A549 (cell line): ENCODE results near the gene FRRS1L. TPM values are rescaled to one million over a fixed set of nuclear protein-coding genes. Genes with fewer than 3 reads are reported as not detected.

Experiments used
- ATAC-seq, 2 experiments: fragments of 200-7000 bp in 1 of 2; fragments of >200 bp in 1 of 2; cut with Nextera tagmentation in 1 of 2; cut with Tn5 transposase in 1 of 2; 3 replicates each; pipeline versions ENCODE4 v1.8.0 to v1.9.1; 2018 to 2020; ENCODE audit warnings: mild to moderate bottlenecking in 1 of 2, moderate library complexity in 1 of 2
- CTCF ChIA-PET: fragments of 300-600 bp; sonication (Branson Sonifier 250); formaldehyde crosslinking; extraction: SDS; loops from one replicate; lab custom pipeline; 2021; ENCODE audit warnings: antibody characterized with exemption, inconsistent platforms; lab: Yijun Ruan, JAX
- POLR2A ChIA-PET: fragments of 350-600 bp; formaldehyde crosslinking; extraction: SDS; loops from one replicate; lab custom pipeline; 2021; ENCODE audit warnings: antibody characterized with exemption, inconsistent platforms; lab: Yijun Ruan, JAX
- DNase-seq, 2 experiments: peaks; one replicate each; pipeline versions ENCODE4 v3.0.0 to v3.0.0-alpha.2; 2011 to 2016; ENCODE audit warnings: low read depth in 1 of 2, low spot score in 1 of 2
- FAIRE-seq: peaks from 2 replicates; lab custom pipeline; 2011; peaks lifted over from hg19 to GRCh38; lab: Jason Lieb, UNC
- H3K27ac ChIP-seq, 2 experiments: fragments of >200 bp; sonication (Bioruptor Twin); formaldehyde crosslinking; 3 replicates each; pipeline ENCODE4 v1.5.1; 2016 to 2017
- H3K4me1 ChIP-seq: fragments of >200 bp; sonication (Bioruptor Twin); formaldehyde crosslinking; 3 replicates; pipeline ENCODE4 v1.6.1; 2016
- H3K4me2 ChIP-seq: fragments of >200 bp; sonication (Bioruptor Twin); formaldehyde crosslinking; 3 replicates; pipeline ENCODE4 v1.6.1; 2016
- H3K4me3 ChIP-seq: fragments of >200 bp; sonication (Bioruptor Twin); formaldehyde crosslinking; 3 replicates; pipeline ENCODE4 v1.5.1; 2016
- H3K9me3 ChIP-seq: fragments of >200 bp; sonication (Bioruptor Twin); formaldehyde crosslinking; 3 replicates; pipeline ENCODE4 v1.6.1; 2016
- BHLHE40 ChIP-seq: IDR thresholded peaks from 2 replicates; pipeline ENCODE4 v1.6.1; 2012; ENCODE audit warnings: low read depth, low read length, inconsistent platforms
- CEBPB ChIP-seq, 2 experiments: fragments of >200 bp in 1 of 2; sonication (Bioruptor Twin) in 1 of 2; formaldehyde crosslinking in 1 of 2; IDR thresholded peaks; 2 replicates each; pipeline ENCODE4 v1.6.1; 2012 to 2016
- ESRRA ChIP-seq: fragments of 150-350 bp; IDR thresholded peaks from 2 replicates; pipeline ENCODE4 v1.6.1; 2014; ENCODE audit warnings: mild to moderate bottlenecking, low read length, borderline replicate concordance
- FOSB ChIP-seq: fragments of 250-450 bp; sonication (Bioruptor Pico); IDR thresholded peaks from 2 replicates; pipeline ENCODE4 v1.5.0; 2020; ENCODE audit warnings: mild to moderate bottlenecking, moderate library complexity
- FOSL2 ChIP-seq, 2 experiments: fragments of 450-650 bp in 1 of 2; fragments of >200 bp in 1 of 2; sonication (Bioruptor Twin) in 1 of 2; formaldehyde crosslinking; IDR thresholded peaks; 2 replicates each; pipeline versions ENCODE4 v1.5.0 to v1.6.1; 2016 to 2020; ENCODE audit warnings: mild to moderate bottlenecking in 1 of 2, moderate library complexity in 1 of 2
- FOXS1 ChIP-seq: fragments of 250-450 bp; sonication (Bioruptor Pico); IDR thresholded peaks from 2 replicates; pipeline ENCODE4 v1.5.0; 2020; ENCODE audit warnings: mild to moderate bottlenecking, moderate library complexity
- GATA3 ChIP-seq: IDR thresholded peaks from 2 replicates; pipeline ENCODE4 v1.6.1; 2012; ENCODE audit warnings: borderline replicate concordance
- HEYL ChIP-seq: fragments of 250-450 bp; sonication (Bioruptor Pico); IDR thresholded peaks from 2 replicates; pipeline ENCODE4 v1.8.0; 2021; ENCODE audit warnings: mild to moderate bottlenecking, moderate library complexity
- HMGXB4 ChIP-seq: fragments of 250-450 bp; sonication (Bioruptor Pico); IDR thresholded peaks from 2 replicates; pipeline ENCODE4 v1.5.0; 2021; ENCODE audit warnings: mild to moderate bottlenecking, moderate library complexity, borderline replicate concordance
- JUN ChIP-seq, 2 experiments: fragments of >200 bp; sonication (Bioruptor Twin); formaldehyde crosslinking; IDR thresholded peaks; 2 replicates in 1 of 2; 3 replicates in 1 of 2; pipeline ENCODE4 v1.6.1; 2016 to 2017
- NFE2L2 ChIP-seq: fragments of 150-350 bp; conservative IDR thresholded peaks from 2 replicates; pipeline ENCODE4 v1.6.1; 2014; ENCODE audit warnings: low read length
- NPAS2 ChIP-seq: fragments of 250-450 bp; sonication (Bioruptor Pico); IDR thresholded peaks from 2 replicates; pipeline ENCODE4 v1.8.0; 2022; ENCODE audit warnings: mild to moderate bottlenecking, moderate library complexity, borderline replicate concordance
- PBX3 ChIP-seq: IDR thresholded peaks from 2 replicates; pipeline ENCODE4 v1.6.1; 2012
- POLR2A ChIP-seq: IDR thresholded peaks from 2 replicates; pipeline ENCODE4 v1.6.1; 2012; ENCODE audit warnings: mild to moderate bottlenecking, low read length
- RAD21 ChIP-seq, 2 experiments: fragments of >200 bp in 1 of 2; sonication (Bioruptor Twin) in 1 of 2; formaldehyde crosslinking in 1 of 2; IDR thresholded peaks in 1 of 2; conservative IDR thresholded peaks in 1 of 2; 2 replicates in 1 of 2; 3 replicates in 1 of 2; pipeline ENCODE4 v1.6.1; 2012 to 2018; ENCODE audit warnings: inconsistent platforms in 1 of 2
- REST ChIP-seq: fragments of 200-600 bp; sonication (generic); IDR thresholded peaks from 2 replicates; pipeline ENCODE4 v1.6.1; 2016; ENCODE audit warnings: antibody characterized with exemption, mild to moderate bottlenecking, moderate library complexity
- RNF2 ChIP-seq: fragments of 200-600 bp; sonication (generic); IDR thresholded peaks from 2 replicates; pipeline ENCODE4 v1.6.1; 2016; ENCODE audit warnings: low read depth, mild to moderate bottlenecking, antibody characterized with exemption, moderate library complexity, borderline replicate concordance
- SMC3 ChIP-seq: fragments of >200 bp; sonication (Bioruptor Twin); formaldehyde crosslinking; IDR thresholded peaks from 3 replicates; pipeline ENCODE4 v1.6.1; 2018; ENCODE audit warnings: inconsistent platforms
- TFCP2L1 ChIP-seq: fragments of 250-450 bp; sonication (Bioruptor Pico); IDR thresholded peaks from 2 replicates; pipeline ENCODE4 v1.5.0; 2021; ENCODE audit warnings: mild to moderate bottlenecking
- TP53 ChIP-seq: fragments of 250-450 bp; sonication (Bioruptor Pico); IDR thresholded peaks from 2 replicates; pipeline ENCODE4 v1.5.0; 2021; ENCODE audit warnings: mild to moderate bottlenecking, moderate library complexity
- ZC3H11A ChIP-seq: fragments of 450-650 bp; IDR thresholded peaks from 2 replicates; pipeline ENCODE4 v1.6.1; 2014; ENCODE audit warnings: antibody characterized with exemption, mild to moderate bottlenecking
- ZFP36 ChIP-seq: fragments of 450-650 bp; IDR thresholded peaks from 2 replicates; pipeline ENCODE4 v1.6.1; 2014; ENCODE audit warnings: borderline replicate concordance; ENCODE audit not compliant: partially characterized antibody
- WGBS: methylation state at CpG from one replicate; pipeline ENCODE4 v1.1.6; 2017; ENCODE audit errors: missing lambda C conversion rate; 5-methylcytosine and 5-hydroxymethylcytosine counted together
- polyA plus RNA-seq, 4 experiments: library from polyadenylated mRNA; depleted of rRNA in 3 of 4; stranded (reverse); fragments of >200 nt; fragmentation: RNase III in 1 of 4; extraction: RNeasy Plus Mini Kit Qiagen cat#74134 plus additional on column Dnase treatment in 1 of 4; gene quantifications; 2 replicates in 3 of 4; 3 replicates in 1 of 4; pipeline ENCODE4 v1.2.3, GENCODE V29; 2011 to 2017
- TF ChIP-seq, protein P1 (sequence below): fragments of >200 bp; sonication (Bioruptor Twin); formaldehyde crosslinking; IDR thresholded peaks from 2 replicates; pipeline ENCODE4 v1.6.1; 2016
- TF ChIP-seq, protein P2 (sequence below): fragments of 250-450 bp; sonication (Bioruptor Pico); IDR thresholded peaks from 2 replicates; pipeline ENCODE4 v1.5.0; 2020; ENCODE audit warnings: low read depth, mild to moderate bottlenecking, moderate library complexity

Gene FRRS1L
- polyA plus RNA-seq, 2 of the 4 experiments (the other 2 are of a cell fraction) = 0.54 to 1.5 TPM

GRCh38 chr9:109172935-109173334, 5.9 kb upstream of the FRRS1L start:
- ChIA-PET CTCF (interaction anchor here (0.6 to 5.0 kb wide), 3 partner anchors 10 to 191 kb away, joined by 3 to 27 read pairs (median 4); no protein-coding TSS in a partner anchor), POLR2A (no interaction called here)
- 3% methylated on average over 1 of the region's 1 CpG for WGBS
- H3K27ac ChIP-seq = no peak overlapping the region
- ATAC-seq (no peak), FAIRE-seq (no peak), DNase-seq (no peak)
- H3K4me2 ChIP-seq = no peak overlapping the region
- no peaks in the 10 kb centered on the region for H3K9me3 ChIP-seq
- H3K4me3 ChIP-seq = no peak overlapping the region
- no peak for TF ChIP-seq FOSL2 (IDR thresholded peaks at IDR 0.05)
- TF ChIP-seq FOSL2 (CRISPR knock-in tag; IDR thresholded peaks at IDR 0.05) = no peak
- no peak for TF ChIP-seq ZC3H11A
- no peak for TF ChIP-seq POLR2A
- TF ChIP-seq HEYL = no peak
- TF ChIP-seq REST = no peak
- no peak for TF ChIP-seq HMGXB4 (CRISPR knock-in tag)
- no peak for TF ChIP-seq TP53 (CRISPR knock-in tag)
- no peak for TF ChIP-seq FOSB (CRISPR knock-in tag)
- no peak for TF ChIP-seq RAD21 (conservative IDR thresholded peaks at IDR 0.05 in 1 of 2, IDR thresholded peaks at IDR 0.05 in 1 of 2)
- no peak for TF ChIP-seq TFCP2L1 (CRISPR knock-in tag)
- no peak for TF ChIP-seq GATA3
- TF ChIP-seq, protein P1, sequence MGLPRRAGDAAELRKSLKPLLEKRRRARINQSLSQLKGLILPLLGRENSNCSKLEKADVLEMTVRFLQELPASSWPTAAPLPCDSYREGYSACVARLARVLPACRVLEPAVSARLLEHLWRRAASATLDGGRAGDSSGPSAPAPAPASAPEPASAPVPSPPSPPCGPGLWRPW = no peak
- TF ChIP-seq NPAS2 = no peak
- no peak for TF ChIP-seq ESRRA
- TF ChIP-seq ZFP36 = no peak
- no peak for TF ChIP-seq NFE2L2
- TF ChIP-seq PBX3 = no peak
- TF ChIP-seq FOXS1 = no peak
- TF ChIP-seq, protein P2, sequence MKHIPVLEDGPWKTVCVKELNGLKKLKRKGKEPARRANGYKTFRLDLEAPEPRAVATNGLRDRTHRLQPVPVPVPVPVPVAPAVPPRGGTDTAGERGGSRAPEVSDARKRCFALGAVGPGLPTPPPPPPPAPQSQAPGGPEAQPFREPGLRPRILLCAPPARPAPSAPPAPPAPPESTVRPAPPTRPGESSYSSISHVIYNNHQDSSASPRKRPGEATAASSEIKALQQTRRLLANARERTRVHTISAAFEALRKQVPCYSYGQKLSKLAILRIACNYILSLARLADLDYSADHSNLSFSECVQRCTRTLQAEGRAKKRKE = no peak
- TF ChIP-seq SMC3 = no peak
- no peaks in the 10 kb centered on the region for H3K4me1 ChIP-seq

- FAIRE-seq (no peak), ATAC-seq (no peak), DNase-seq (no peak)
- H3K27ac ChIP-seq = no peak overlapping the region
- WGBS = 62% methylated on average over 3 of the region's 3 CpGs
- H3K4me1 ChIP-seq = no peaks in the 10 kb centered on the region
- CTCF ChIA-PET = interaction anchor here (1.5 to 5.0 kb wide), 2 partner anchors 11 to 14 kb away, joined by 4 to 27 read pairs; no protein-coding TSS in a partner anchor
- no peaks in the 10 kb centered on the region for H3K9me3 ChIP-seq
- no peak overlapping the region for H3K4me3 ChIP-seq
- H3K4me2 ChIP-seq = no peak overlapping the region
- POLR2A ChIA-PET = no interaction called here
- TF ChIP-seq RNF2 = no peak
- no peak for TF ChIP-seq CEBPB (IDR thresholded peaks at IDR 0.05)
- no peak for TF ChIP-seq BHLHE40
- no peak for TF ChIP-seq FOXS1
- no peak for TF ChIP-seq HMGXB4 (CRISPR knock-in tag)
- TF ChIP-seq REST = no peak
- TF ChIP-seq JUN (IDR thresholded peaks at IDR 0.05) = no peak
- no peak for TF ChIP-seq RAD21 (conservative IDR thresholded peaks at IDR 0.05 in 1 of 2, IDR thresholded peaks at IDR 0.05 in 1 of 2)
Measured at GRCh38 chr9:109171926-109172325, 4.9 kb upstream of the FRRS1L start.
